Measurements from ENCODE around the gene GHDC. TPM values are rescaled to one million over a fixed set of nuclear protein-coding genes. Genes with fewer than 3 reads are reported as not detected.

GHDC gene
- total and polyA plus RNA-seq, 9 donors = 9.2 to 40.1 (median 30.4) TPM

- H3K9me3 ChIP-seq = no peaks in the 10 kb centered on the region
- intact Hi-C loops (cut with DNase I) = no loop called here
- no peak overlapping the region for H3K27ac ChIP-seq
- H3K4me3 ChIP-seq = no peak overlapping the region
- DNase-seq = no peak
- H3K27me3 ChIP-seq = no peaks in the 10 kb centered on the region
- H3K36me3 ChIP-seq = no peaks in the 10 kb centered on the region
- TF ChIP-seq CTCF (IDR thresholded peaks at IDR 0.05) (no peak), EP300 (IDR thresholded peaks at IDR 0.05) (no peak), POLR2A (IDR thresholded peaks at IDR 0.05) (no peak)
- 82 to 85% (median 82%) methylated on average over 6 of the region's 6 CpGs for WGBS, 3 donors
- H3K4me1 ChIP-seq (ENCODE audit: insufficient read depth) = no peaks in the 10 kb centered on the region
These were observed 28.5 kb downstream of the GHDC start for GRCh38 chr17:42165751-42166150.

- 52 to 61% (median 56%) methylated on average over 22 of the region's 22 CpGs for WGBS, 3 donors
- Histone ChIP-seq H3K36me3 (no peaks in the 10 kb centered on the region), H3K27ac (no peak overlapping the region), H3K4me1 (ENCODE audit: insufficient read depth) (no peaks in the 10 kb centered on the region), H3K27me3 (no peaks in the 10 kb centered on the region), H3K4me3 (no peak overlapping the region), H3K9me3 (no peaks in the 10 kb centered on the region)
- intact Hi-C loops (cut with DNase I) = no loop called here
- TF ChIP-seq EP300 (IDR thresholded peaks at IDR 0.05) (no peak), CTCF (IDR thresholded peaks at IDR 0.05) (no peak), POLR2A (IDR thresholded peaks at IDR 0.05) (no peak)
- no peak for DNase-seq
These were observed 30.4 kb downstream of the GHDC start for GRCh38 chr17:42163696-42164407.

- 57 to 59% (median 59%) methylated on average over 8 of the region's 8 CpGs for WGBS, 3 donors
- no peak for TF ChIP-seq CTCF (IDR thresholded peaks at IDR 0.05)
- TF ChIP-seq EP300 (IDR thresholded peaks at IDR 0.05) = no peak
- TF ChIP-seq POLR2A (IDR thresholded peaks at IDR 0.05) = no peak
- no peaks in the 10 kb centered on the region for H3K27me3 ChIP-seq
- DNase-seq = no peak
- no peaks in the 10 kb centered on the region for H3K36me3 ChIP-seq
- no peaks in the 10 kb centered on the region for H3K4me1 ChIP-seq (ENCODE audit: insufficient read depth)
- no peak overlapping the region for H3K27ac ChIP-seq
- intact Hi-C loops (cut with DNase I) = no loop called here
- H3K9me3 ChIP-seq = no peaks in the 10 kb centered on the region
- H3K4me3 ChIP-seq = no peak overlapping the region
These were observed 31.2 kb downstream of the GHDC start for GRCh38 chr17:42163113-42163512.

GRCh38 chr17:42160531-42160910 is 33.8 kb downstream of the GHDC start:
- H3K4me1 ChIP-seq (ENCODE audit: insufficient read depth) = no peaks in the 10 kb centered on the region
- no peak for TF ChIP-seq EP300 (IDR thresholded peaks at IDR 0.05)
- no peak for TF ChIP-seq POLR2A (IDR thresholded peaks at IDR 0.05)
- no peak for TF ChIP-seq CTCF (IDR thresholded peaks at IDR 0.05)
- intact Hi-C loops (cut with DNase I) = no loop called here
- no peak overlapping the region for H3K4me3 ChIP-seq
- no peaks in the 10 kb centered on the region for H3K9me3 ChIP-seq
- WGBS, 3 donors = 84 to 88% (median 86%) methylated on average over 7 of the region's 7 CpGs
- no peaks in the 10 kb centered on the region for H3K36me3 ChIP-seq
- no peak for DNase-seq
- no peak overlapping the region for H3K27ac ChIP-seq
- H3K27me3 ChIP-seq = no peaks in the 10 kb centered on the region
